Spleen (tissue), 11 donors: ENCODE measurements around the gene FHAD1. TPM values are rescaled to one million over a fixed set of nuclear protein-coding genes. Genes with fewer than 3 reads are reported as not detected.
A peak's percentile ranks its signal among the peaks of the same experiment; 100 is the strongest.
"Not testable (repeated sequence)": the region's sequence is repeated elsewhere in the genome, so short reads cannot be mapped to it uniquely, and the experiment has no call there.

ENCODE experiments used
- DNase-seq: peaks from one replicate; pipeline ENCODE4 v3.0.0-alpha.2; 2020
- H3K27ac ChIP-seq, 8 donors: fragments of 200-600 bp; sonication (generic) in 7 of 8; 1 replicate in 4 of 8; 2 replicates in 4 of 8; pipeline versions ENCODE4 v1.5.0 to v1.8.0; 2016 to 2021; ENCODE audit warnings: inconsistent platforms in 4 of 8, mild to moderate bottlenecking in 4 of 8, moderate library complexity in 1 of 8
- H3K27me3 ChIP-seq, 7 donors: fragments of 200-600 bp; sonication (generic) in 6 of 7; replicated peaks in 1 of 7; 1 replicate in 4 of 7; 2 replicates in 3 of 7; pipeline versions ENCODE4 v1.5.0 to v1.8.0; 2016 to 2021; ENCODE audit warnings: inconsistent platforms in 3 of 7, mild to moderate bottlenecking in 1 of 7
- H3K36me3 ChIP-seq, 6 donors: fragments of 200-600 bp; sonication (generic) in 5 of 6; 1 replicate in 4 of 6; 2 replicates in 2 of 6; pipeline versions ENCODE4 v1.5.0 to v1.8.0; 2016 to 2021; ENCODE audit warnings: inconsistent platforms in 2 of 6
- H3K4me1 ChIP-seq, 6 donors: fragments of 200-600 bp; sonication (generic) in 5 of 6; 1 replicate in 3 of 6; 2 replicates in 3 of 6; pipeline versions ENCODE4 v1.5.0 to v1.8.0; 2016 to 2021; ENCODE audit warnings: inconsistent platforms in 3 of 6
- H3K4me3 ChIP-seq, 8 donors: fragments of 200-600 bp; sonication (generic) in 7 of 8; 1 replicate in 4 of 8; 2 replicates in 4 of 8; pipeline versions ENCODE4 v1.5.0 to v1.8.0; 2016 to 2021; ENCODE audit warnings: inconsistent platforms in 4 of 8, mild to moderate bottlenecking in 4 of 8, moderate library complexity in 2 of 8
- H3K9me3 ChIP-seq, 8 donors: fragments of 200-600 bp; sonication (generic) in 7 of 8; 1 replicate in 4 of 8; 2 replicates in 4 of 8; pipeline versions ENCODE4 v1.5.0 to v1.8.0; 2016 to 2021; ENCODE audit warnings: inconsistent platforms in 4 of 8
- POLR2A ChIP-seq, 3 donors: fragments of 450-650 bp; IDR thresholded peaks; one replicate each; pipeline ENCODE4 v1.5.1; 2017; ENCODE audit warnings: antibody characterized with exemption in 3 of 3, mild to moderate bottlenecking in 1 of 3
- POLR2AphosphoS5 ChIP-seq, 3 donors: sonication (generic); formaldehyde crosslinking; IDR thresholded peaks; one replicate each; pipeline ENCODE4 v1.5.1; 2017; ENCODE audit warnings: antibody characterized with exemption in 3 of 3
- WGBS, 5 donors: extraction: QIAGEN DNeasy Blood & Tissue Kit in 3 of 5; methylation state at CpG; one replicate each; pipeline versions ENCODE4 v1.1.5 to v1.1.7; 2013 to 2018; 5-methylcytosine and 5-hydroxymethylcytosine counted together
- intact Hi-C: fragments of 100-400 bp; cut with DNase I; formaldehyde crosslinking; loops from one replicate; pipeline ENCODE4 v1.15.0; 2023; ENCODE audit warnings: low total_unique reads
- polyA plus RNA-seq, 3 donors: library from polyadenylated mRNA; stranded (reverse); fragments of 200-250 nt; gene quantifications; one replicate each; pipeline ENCODE4 v1.2.1, GENCODE V29; 2013
- total RNA-seq, 7 donors: library from RNA; depleted of rRNA in 3 of 7; stranded (reverse); fragments of >200 nt in 3 of 7; fragmentation: NEBNext Ultra II Directional in 4 of 7; extraction: Animal tissue kit (Norgen Biotek cat#: 25700) in 4 of 7; gene quantifications; one replicate each; pipeline versions ENCODE4 v1.1.0 to v1.2.1, GENCODE V29; 2016 to 2021
- TF ChIP-seq, protein P1 (sequence below), 11 experiments: fragments of 200-600 bp in 7 of 11; fragments of 450-650 bp in 4 of 11; sonication (generic) in 4 of 11; IDR thresholded peaks in 8 of 11; conservative IDR thresholded peaks in 3 of 11; 1 replicate in 7 of 11; 2 replicates in 4 of 11; pipeline versions ENCODE4 v1.4.0 to v1.8.0; 2016 to 2021; ENCODE audit warnings: antibody characterized with exemption in 11 of 11, inconsistent platforms in 4 of 11, mild to moderate bottlenecking in 1 of 11
- donor health status: healthy with polysubstance abuse.
- donor health status: DM: no; HTN: no; CAD: no; lungs with moderate emphysema.
- donor health status: DM: no; HTN: no; CAD: no.
- donor health status: Bipolar disorder and iron deficiency.
- donor health status: healthy.
- donor health status: DM: no; HTN: no; CAD: no.
- donor health status: DM: yes; HTN: yes; CAD: no.

The FHAD1 gene
- total and polyA plus RNA-seq, 10 donors = 0.22 to 1.0 (median 0.28) TPM; not detected in 3

DNA sequence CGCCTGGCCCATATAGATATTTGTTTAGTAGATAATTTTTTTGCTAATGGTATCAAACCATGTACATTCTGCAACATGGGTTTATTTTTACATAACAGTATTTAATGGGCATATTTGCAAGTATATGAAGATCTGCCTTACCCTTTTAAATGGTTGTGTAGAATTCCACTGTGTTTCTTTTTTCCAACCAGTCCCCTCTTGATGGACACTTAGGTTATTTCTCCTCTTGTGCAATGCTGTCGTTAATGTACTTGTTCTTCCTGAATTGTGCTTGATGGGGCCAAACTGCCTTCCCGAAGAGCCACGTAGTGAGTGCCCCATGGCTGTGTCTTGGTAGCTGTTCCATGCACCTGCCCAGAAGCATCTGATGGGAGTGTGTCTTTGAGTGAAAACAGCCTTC lies 123.2 kb downstream of the FHAD1 start:
- DNase-seq = no peak

DNA sequence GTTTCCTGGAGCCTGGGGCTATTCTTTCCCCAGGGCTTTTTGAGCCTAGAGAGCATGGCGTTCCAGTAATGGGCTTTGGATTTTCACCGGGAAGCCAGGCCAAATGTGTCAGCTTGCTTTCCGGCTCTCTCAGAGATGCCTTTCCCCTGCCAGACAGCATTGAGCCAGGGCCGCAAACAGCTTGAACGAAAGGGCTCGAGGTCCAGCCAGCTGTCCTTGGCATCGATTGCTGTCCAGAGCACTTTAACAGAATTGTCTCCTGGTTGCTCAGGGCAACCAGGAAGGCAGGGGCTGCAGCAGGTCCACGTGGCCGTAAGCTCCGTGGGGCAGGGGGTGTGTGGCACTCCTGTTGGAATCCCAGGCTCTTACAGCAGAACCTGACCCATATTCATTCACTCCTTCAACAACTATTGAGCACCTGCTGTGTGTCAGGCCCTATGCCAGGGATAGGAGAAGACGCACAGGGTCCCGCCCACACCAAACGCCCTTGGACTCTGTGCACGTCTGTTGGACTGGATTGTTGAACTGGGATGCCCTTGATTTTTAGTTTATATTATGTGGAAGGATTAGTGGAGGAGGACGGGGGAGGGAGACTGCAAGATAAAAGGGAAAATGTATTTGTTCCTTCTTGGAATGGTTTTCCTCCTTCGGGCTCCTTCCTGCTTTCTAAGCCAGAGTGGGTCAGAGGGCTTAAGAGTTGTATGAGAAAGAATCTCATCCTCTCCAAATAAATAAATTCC lies 123.9 kb downstream of the FHAD1 start:
- H3K36me3 ChIP-seq = no peaks in the 10 kb centered on the region
- peaks cover 0 to under 1% (median 0%) of the 10 kb centered on the region in 7 donors for H3K27me3 ChIP-seq
- intact Hi-C loops = no loop called here
- H3K9me3 ChIP-seq = no peaks in the 10 kb centered on the region
- peak in 2 of 3 donors; percentile 49 to 59 for TF ChIP-seq POLR2AphosphoS5 (IDR thresholded peaks at IDR 0.05)
- no peak for TF ChIP-seq POLR2A (IDR thresholded peaks at IDR 0.05)
- TF ChIP-seq, protein P1, sequence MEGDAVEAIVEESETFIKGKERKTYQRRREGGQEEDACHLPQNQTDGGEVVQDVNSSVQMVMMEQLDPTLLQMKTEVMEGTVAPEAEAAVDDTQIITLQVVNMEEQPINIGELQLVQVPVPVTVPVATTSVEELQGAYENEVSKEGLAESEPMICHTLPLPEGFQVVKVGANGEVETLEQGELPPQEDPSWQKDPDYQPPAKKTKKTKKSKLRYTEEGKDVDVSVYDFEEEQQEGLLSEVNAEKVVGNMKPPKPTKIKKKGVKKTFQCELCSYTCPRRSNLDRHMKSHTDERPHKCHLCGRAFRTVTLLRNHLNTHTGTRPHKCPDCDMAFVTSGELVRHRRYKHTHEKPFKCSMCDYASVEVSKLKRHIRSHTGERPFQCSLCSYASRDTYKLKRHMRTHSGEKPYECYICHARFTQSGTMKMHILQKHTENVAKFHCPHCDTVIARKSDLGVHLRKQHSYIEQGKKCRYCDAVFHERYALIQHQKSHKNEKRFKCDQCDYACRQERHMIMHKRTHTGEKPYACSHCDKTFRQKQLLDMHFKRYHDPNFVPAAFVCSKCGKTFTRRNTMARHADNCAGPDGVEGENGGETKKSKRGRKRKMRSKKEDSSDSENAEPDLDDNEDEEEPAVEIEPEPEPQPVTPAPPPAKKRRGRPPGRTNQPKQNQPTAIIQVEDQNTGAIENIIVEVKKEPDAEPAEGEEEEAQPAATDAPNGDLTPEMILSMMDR (IDR thresholded peaks at IDR 0.05 in 8 of 11, conservative IDR thresholded peaks at IDR 0.05 in 3 of 11) = no peak
- peak; percentile 76 for DNase-seq
- no peak overlapping the region for H3K4me3 ChIP-seq
- H3K4me1 ChIP-seq = peaks cover 3 to 35% (median 12%) of the 10 kb centered on the region in 6 donors
- WGBS, 5 donors = 51 to 69% (median 65%) methylated on average over 12 to 16 of the region's 16 CpGs
- H3K27ac ChIP-seq = peak overlapping the region in 7 of 8 donors; percentile 2 to 62 (median 26)

More for the DNA sequence above, 123.2 kb downstream of the FHAD1 start:
- Histone ChIP-seq H3K4me3 (no peak overlapping the region), H3K36me3 (no peaks in the 10 kb centered on the region), H3K4me1 (peaks cover 3 to 35% (median 12%) of the 10 kb centered on the region in 6 donors), H3K27me3 (no peaks in the 10 kb centered on the region), H3K27ac (peak overlapping the region in 4 of 8 donors; percentile 5 to 62 (median 16)), H3K9me3 (no peaks in the 10 kb centered on the region)
- intact Hi-C loops = no loop called here
- 52 to 76% (median 62%) methylated on average over 4 of the region's 4 CpGs for WGBS, 5 donors
- TF ChIP-seq POLR2AphosphoS5 (IDR thresholded peaks at IDR 0.05) = no peak

DNA sequence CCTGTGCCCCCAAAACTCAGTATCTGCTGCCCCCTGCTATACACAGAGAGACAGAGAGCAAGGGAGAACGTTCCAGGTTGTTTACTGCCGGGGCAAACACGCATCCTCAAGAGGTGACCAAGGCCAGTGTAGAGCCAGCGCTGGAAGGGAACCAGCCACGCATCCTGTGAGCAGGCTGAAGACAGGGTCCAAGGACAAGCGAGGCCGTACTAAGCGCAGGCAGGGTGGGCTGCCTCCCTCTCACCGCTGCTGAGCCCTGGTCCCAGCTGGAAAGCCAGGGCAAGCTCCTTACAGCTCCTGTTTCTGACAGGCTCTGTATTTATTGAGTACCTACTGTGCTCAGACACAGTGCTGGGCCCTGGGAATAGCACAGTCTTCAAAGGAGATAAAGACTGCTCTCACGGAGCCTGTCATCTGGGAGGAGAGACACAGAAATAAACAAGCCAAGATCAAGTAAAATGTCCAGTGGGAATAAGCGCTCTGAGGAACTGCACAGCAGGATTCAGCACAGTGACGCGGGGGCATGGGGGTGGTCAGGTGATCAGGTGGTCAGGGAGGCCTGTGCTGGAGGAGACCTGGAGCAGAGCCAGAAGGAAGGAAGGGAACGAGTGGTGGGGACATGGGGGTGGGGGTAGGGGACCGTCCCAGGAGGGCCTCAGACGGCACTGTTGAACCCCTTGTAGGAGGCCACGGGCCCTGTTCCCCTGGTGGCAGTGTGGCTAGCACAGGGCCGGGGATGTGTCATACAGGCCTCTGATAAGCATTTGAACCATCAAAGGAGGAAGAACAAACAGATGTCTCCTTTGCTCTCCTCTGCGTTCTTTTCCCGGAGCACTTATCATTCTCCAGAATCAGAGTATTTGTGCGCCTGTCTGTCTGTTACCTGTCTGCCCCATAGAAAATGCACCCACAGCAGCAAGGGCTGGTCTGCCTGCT lies 124.9 kb downstream of the FHAD1 start:
- TF ChIP-seq, protein P1 (IDR thresholded peaks at IDR 0.05 in 8 of 11, conservative IDR thresholded peaks at IDR 0.05 in 3 of 11) = no peak
- TF ChIP-seq POLR2AphosphoS5 (IDR thresholded peaks at IDR 0.05) (peak in 2 of 3 donors; percentile 10 to 33), POLR2A (IDR thresholded peaks at IDR 0.05) (no peak)
- WGBS, 5 donors = 60 to 76% (median 70%) methylated on average over 20 to 21 of the region's 21 CpGs
- Histone ChIP-seq H3K27me3 (peaks cover 0 to 10% (median 0%) of the 10 kb centered on the region in 7 donors), H3K4me3 (no peak overlapping the region), H3K36me3 (no peaks in the 10 kb centered on the region), H3K27ac (peak overlapping the region in 5 of 8 donors; percentile 5 to 62 (median 46)), H3K4me1 (peaks cover 3 to 31% (median 14%) of the 10 kb centered on the region in 6 donors), H3K9me3 (no peaks in the 10 kb centered on the region)
- DNase-seq = no peak
- intact Hi-C loops = no loop called here

DNA sequence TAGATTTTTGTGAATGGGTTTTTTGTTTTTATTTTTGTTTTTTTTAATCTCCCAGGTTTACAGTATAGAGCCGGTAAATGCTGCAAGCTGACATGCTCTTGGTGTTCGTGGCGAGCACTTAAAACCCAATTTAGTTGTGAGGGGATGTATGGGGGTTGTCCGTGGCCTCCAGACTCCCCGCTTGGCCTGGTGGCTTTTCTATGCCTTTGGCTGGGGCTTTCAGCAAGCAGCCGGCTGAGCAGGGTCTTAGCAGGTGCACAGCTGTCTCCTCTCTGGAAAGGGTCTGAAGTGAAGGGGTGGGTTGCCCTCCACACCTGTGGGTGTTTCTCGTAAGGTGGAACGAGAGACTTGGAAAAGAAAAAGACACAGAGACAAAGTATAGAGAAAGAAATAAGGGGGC lies 131.7 kb downstream of the FHAD1 start:
- H3K4me1 ChIP-seq = peaks cover 0 to 18% (median 6%) of the 10 kb centered on the region in 6 donors
- WGBS, 5 donors = 79 to 88% (median 85%) methylated on average over 8 of the region's 8 CpGs
- H3K9me3 ChIP-seq = no peaks in the 10 kb centered on the region
- TF ChIP-seq POLR2AphosphoS5 (IDR thresholded peaks at IDR 0.05) = no peak
- no peak for TF ChIP-seq POLR2A (IDR thresholded peaks at IDR 0.05)
- TF ChIP-seq, protein P1 (IDR thresholded peaks at IDR 0.05 in 8 of 11, conservative IDR thresholded peaks at IDR 0.05 in 3 of 11) = no peak
- intact Hi-C loops = no loop called here
- H3K36me3 ChIP-seq = no peaks in the 10 kb centered on the region
- H3K27ac ChIP-seq = no peak overlapping the region
- no peak for DNase-seq
- H3K27me3 ChIP-seq = peaks cover 0 to 12% (median 0%) of the 10 kb centered on the region in 7 donors
- H3K4me3 ChIP-seq = no peak overlapping the region

DNA sequence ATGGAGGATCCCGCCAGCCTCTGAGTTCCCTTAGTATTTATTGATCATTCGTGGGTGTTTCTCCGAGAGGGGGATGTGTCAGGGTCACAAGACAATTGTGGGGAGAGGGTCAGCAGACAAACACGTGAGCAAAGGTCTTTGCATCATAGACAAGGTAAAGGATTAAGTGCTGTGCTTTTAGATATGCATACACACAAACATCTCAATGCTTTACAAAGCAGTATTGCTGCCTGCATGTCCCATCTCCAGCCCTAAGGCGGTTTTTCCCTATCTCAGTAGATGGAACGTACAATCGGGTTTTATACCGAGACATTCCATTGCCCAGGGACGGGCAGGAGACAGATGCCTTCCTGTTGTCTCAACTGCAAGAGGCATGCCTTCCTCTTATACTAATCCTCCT lies 132.1 kb downstream of the FHAD1 start:
- H3K36me3 ChIP-seq, intact Hi-C loops: not testable (repeated sequence)
- WGBS, 5 donors = 44 to 68% (median 61%) methylated on average over 6 to 9 of the region's 9 CpGs

More for the DNA sequence above, 132.1 kb downstream of the FHAD1 start:
- peaks cover 0 to 20% (median 8%) of the 10 kb centered on the region in 6 donors for H3K4me1 ChIP-seq
- not testable (repeated sequence) for DNase-seq, H3K9me3 ChIP-seq, H3K27ac ChIP-seq, H3K4me3 ChIP-seq
- peaks cover 0 to 12% (median 0%) of the 10 kb centered on the region in 7 donors for H3K27me3 ChIP-seq
